ENCODE measurements around the gene STAU1. TPM values are rescaled to one million over a fixed set of nuclear protein-coding genes. Genes with fewer than 3 reads are reported as not detected.

The STAU1 gene
- polyA plus RNA-seq, 1 donor (not counting 4 experiments of a cell fraction or from before 2014, with no cell fraction given), result 55.3 TPM

- no peak for DNase-seq (ENCODE audit: low read depth, low spot score)
- FAIRE-seq, result no peak
- TF ChIP-seq EZH2 (IDR thresholded peaks at IDR 0.05; ENCODE audit: low read length), result no peak
- TF ChIP-seq CTCF (optimal IDR thresholded peaks at IDR 0.05 in 1 of 3, IDR thresholded peaks at IDR 0.05 in 1 of 3, conservative IDR thresholded peaks at IDR 0.05 in 1 of 3; ENCODE audit: extremely low read depth in 1 of 3, insufficient read depth in 2 of 3, low read length in 3 of 3), result no peak
- Histone ChIP-seq H3K79me2 (ENCODE audit: control insufficient read depth, insufficient read depth, low read length) (peaks cover 69% of the 10 kb centered on the region), H3K9me3 (ENCODE audit: control insufficient read depth, low read depth, low read length) (no peaks in the 10 kb centered on the region), H2AFZ (ENCODE audit: control insufficient read depth, low read length) (no peak overlapping the region), H4K20me1 (ENCODE audit: control insufficient read depth, extremely low read depth, insufficient read depth, low read length) (no peaks in the 10 kb centered on the region), H3K4me2 (ENCODE audit: control insufficient read depth, extremely low read depth, insufficient read depth, low read depth, low read length) (no peak overlapping the region), H3K27me3 (ENCODE audit: control insufficient read depth, extremely low read depth, insufficient read depth, low read length) (no peaks in the 10 kb centered on the region), H3K9ac (ENCODE audit: control insufficient read depth, extremely low read depth, insufficient read depth, low read length) (no peak overlapping the region), H3K4me3 (ENCODE audit: control insufficient read depth in 2 of 3, extremely low read depth in 1 of 3, insufficient read depth in 2 of 3, low read depth in 1 of 3, low read length in 3 of 3) (no peak overlapping the region), H3K27ac (ENCODE audit: control insufficient read depth, insufficient read depth, low read length) (no peak overlapping the region), H3K36me3 (ENCODE audit: control insufficient read depth in 2 of 2, extremely low read depth in 1 of 2, insufficient read depth in 2 of 2, low read length in 2 of 2) (peaks cover 2 to 8% of the 10 kb centered on the region in 2 experiments), H3K4me1 (ENCODE audit: control insufficient read depth, extremely low read depth, insufficient read depth, low read length) (no peaks in the 10 kb centered on the region), H3K9me1 (ENCODE audit: control insufficient read depth, extremely low read depth, insufficient read depth, low read length) (no peaks in the 10 kb centered on the region)
- dilution Hi-C loops (cut with MboI; ENCODE audit: extremely low pct_ligation_motif_present, low sequenced_read_pairs), result no loop called here
Observed at GRCh38 chr20:49172413-49172812, 15.7 kb downstream of the STAU1 start.

- Histone ChIP-seq H4K20me1 (ENCODE audit: control insufficient read depth, extremely low read depth, insufficient read depth, low read length) (no peaks in the 10 kb centered on the region), H3K4me2 (ENCODE audit: control insufficient read depth, extremely low read depth, insufficient read depth, low read depth, low read length) (no peak overlapping the region), H3K4me1 (ENCODE audit: control insufficient read depth, extremely low read depth, insufficient read depth, low read length) (no peaks in the 10 kb centered on the region), H3K9me3 (ENCODE audit: control insufficient read depth, low read depth, low read length) (no peaks in the 10 kb centered on the region), H3K4me3 (ENCODE audit: control insufficient read depth in 2 of 3, extremely low read depth in 1 of 3, insufficient read depth in 2 of 3, low read depth in 1 of 3, low read length in 3 of 3) (no peak overlapping the region), H3K36me3 (ENCODE audit: control insufficient read depth in 2 of 2, extremely low read depth in 1 of 2, insufficient read depth in 2 of 2, low read length in 2 of 2) (peaks cover 2 to 8% of the 10 kb centered on the region in 2 experiments), H3K9ac (ENCODE audit: control insufficient read depth, extremely low read depth, insufficient read depth, low read length) (no peak overlapping the region), H3K9me1 (ENCODE audit: control insufficient read depth, extremely low read depth, insufficient read depth, low read length) (no peaks in the 10 kb centered on the region), H3K79me2 (ENCODE audit: control insufficient read depth, insufficient read depth, low read length) (peaks cover 68% of the 10 kb centered on the region), H2AFZ (ENCODE audit: control insufficient read depth, low read length) (no peak overlapping the region), H3K27me3 (ENCODE audit: control insufficient read depth, extremely low read depth, insufficient read depth, low read length) (no peaks in the 10 kb centered on the region), H3K27ac (ENCODE audit: control insufficient read depth, insufficient read depth, low read length) (no peak overlapping the region)
- FAIRE-seq (no peak), DNase-seq (ENCODE audit: low read depth, low spot score) (no peak)
- TF ChIP-seq EZH2 (IDR thresholded peaks at IDR 0.05; ENCODE audit: low read length), result no peak
- no peak for TF ChIP-seq CTCF (optimal IDR thresholded peaks at IDR 0.05 in 1 of 3, IDR thresholded peaks at IDR 0.05 in 1 of 3, conservative IDR thresholded peaks at IDR 0.05 in 1 of 3; ENCODE audit: extremely low read depth in 1 of 3, insufficient read depth in 2 of 3, low read length in 3 of 3)
- dilution Hi-C loops (cut with MboI; ENCODE audit: extremely low pct_ligation_motif_present, low sequenced_read_pairs), result no loop called here
Observed at GRCh38 chr20:49171909-49172308, 16.2 kb downstream of the STAU1 start.
